ENCODE measurements around the gene PROCR.
A peak's percentile ranks its signal among the peaks of the same experiment; 100 is the strongest.
"Not testable (repeated sequence)": the region's sequence is repeated elsewhere in the genome, so short reads cannot be mapped to it uniquely, and the experiment has no call there.

PROCR gene

DNA sequence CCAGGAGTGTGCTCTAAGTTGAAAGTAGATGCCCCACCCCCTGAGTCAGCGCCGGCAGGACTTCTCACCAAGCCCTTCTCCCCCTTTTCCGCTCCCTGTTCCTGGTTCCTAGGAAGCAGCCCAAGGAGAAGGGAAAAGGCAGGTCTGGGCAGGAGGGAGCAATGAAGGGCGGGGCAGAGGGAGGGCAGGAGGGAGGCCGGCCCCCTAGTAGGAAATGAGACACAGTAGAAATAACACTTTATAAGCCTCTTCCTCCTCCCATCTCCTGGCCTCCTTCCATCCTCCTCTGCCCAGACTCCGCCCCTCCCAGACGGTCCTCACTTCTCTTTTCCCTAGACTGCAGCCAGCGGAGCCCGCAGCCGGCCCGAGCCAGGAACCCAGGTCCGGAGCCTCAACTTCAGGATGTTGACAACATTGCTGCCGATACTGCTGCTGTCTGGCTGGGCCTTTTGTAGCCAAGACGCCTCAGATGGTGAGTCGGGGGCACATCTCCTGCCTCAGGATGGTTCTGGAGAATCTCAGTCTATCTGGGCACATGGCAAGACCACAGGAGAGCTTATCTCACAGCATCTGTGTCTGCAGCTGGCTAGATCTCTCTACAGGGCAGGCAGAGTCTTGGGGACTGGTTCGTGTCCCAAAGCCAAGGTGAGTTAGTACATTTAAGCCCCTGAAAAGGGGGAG is at the start of gene PROCR:
PROCR (plus strand) TSS at position 320 of the 681 bp plus-strand sequence; CDS start at position 403, 83 bp downstream.
- DNase-seq (ENCODE audit: low read depth in 2 of 2): peak in 1 of 2 donors; percentile 11

DNA sequence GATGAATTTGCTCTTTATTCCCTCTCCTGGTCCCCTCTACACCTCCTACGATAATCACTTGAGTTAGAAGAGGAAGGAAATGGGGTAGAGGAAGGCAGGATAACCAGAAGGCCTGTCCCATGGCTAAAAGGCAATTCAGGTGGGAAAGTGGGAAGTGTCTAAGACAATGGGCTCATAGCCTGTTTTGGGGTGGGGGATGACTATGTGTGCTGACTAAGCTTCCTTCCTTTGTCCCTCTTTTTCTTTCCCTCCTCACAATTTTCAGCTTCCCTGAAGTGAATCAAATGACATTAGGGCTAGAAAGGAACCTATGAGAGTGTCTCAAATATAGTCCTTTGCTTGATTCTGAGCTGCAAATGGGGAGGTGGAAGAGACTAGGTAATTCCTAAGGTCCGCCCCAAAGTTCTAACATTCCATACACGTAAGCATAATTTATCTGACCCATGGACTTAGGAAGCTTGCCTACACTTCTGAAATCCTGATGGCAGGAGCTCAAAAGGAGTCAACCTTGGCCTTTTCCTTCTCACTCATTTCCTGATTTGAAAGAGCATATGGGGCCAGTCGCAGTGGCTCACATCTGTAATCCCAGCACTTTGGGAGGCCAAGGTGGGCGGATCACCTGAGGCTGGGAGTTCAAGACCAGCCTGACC is 49.0 kb upstream of the PROCR start:
- DNase-seq (ENCODE audit: low read depth in 2 of 2): no peak

DNA sequence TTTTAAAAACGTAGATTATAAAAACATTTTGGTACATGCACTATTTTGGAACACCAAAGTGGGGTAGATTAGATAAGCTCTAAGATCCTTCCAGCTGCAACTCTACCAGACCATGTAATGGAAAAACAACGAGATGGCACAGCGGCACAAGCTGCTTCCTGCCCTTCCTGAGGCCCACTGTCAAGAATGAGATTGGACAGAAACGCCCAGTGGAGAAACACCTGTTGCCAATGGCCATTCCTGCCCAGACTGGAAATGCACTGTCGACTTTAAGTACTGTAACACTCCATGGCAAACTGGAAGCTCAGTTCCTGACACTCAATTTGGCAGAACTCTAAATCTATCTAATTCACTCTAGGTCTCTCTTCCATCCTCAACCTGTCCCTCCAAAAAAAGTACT is 46.1 kb upstream of the PROCR start:
- no peak for DNase-seq (ENCODE audit: low read depth in 2 of 2)

DNA sequence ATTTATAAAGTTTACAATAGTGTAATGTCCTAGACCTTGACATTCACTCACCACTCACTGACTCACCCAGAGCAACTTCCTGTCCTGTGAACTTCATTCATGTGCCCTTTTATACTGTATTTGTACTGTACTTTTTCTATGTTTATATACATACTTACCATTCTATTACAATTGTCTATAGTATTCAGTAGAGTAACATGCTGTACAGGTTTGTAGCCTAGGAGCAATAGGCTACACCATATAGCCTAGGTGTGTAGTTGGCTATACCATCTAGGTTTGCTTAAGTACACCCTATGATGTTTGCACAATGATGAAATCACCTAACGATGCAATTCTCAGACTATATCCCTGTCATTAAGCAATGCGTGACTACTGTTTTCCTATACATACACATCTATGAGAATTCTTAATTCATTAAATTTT is 42.2 kb upstream of the PROCR start:
- no peak for DNase-seq (ENCODE audit: low read depth in 2 of 2)

DNA sequence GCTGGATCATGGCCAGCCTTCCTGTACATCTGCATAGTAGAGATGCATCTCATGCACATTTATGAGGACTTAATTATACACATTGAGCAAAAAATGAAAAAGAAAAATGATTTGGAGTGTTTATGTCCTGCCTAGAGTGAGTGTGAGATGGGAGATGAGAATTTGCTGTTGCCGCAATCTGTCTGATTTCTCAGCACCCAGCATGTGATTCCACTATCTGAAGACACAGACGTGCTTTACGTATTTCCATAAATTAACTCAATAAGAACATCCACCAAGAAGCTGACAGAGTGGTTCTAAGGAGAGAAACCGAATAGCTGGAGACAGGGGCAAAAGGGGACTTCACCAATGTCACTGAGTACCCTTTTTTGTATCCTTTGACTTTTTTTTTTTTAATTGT is 39.9 kb upstream of the PROCR start:
- no peak for DNase-seq (ENCODE audit: low read depth in 2 of 2)

DNA sequence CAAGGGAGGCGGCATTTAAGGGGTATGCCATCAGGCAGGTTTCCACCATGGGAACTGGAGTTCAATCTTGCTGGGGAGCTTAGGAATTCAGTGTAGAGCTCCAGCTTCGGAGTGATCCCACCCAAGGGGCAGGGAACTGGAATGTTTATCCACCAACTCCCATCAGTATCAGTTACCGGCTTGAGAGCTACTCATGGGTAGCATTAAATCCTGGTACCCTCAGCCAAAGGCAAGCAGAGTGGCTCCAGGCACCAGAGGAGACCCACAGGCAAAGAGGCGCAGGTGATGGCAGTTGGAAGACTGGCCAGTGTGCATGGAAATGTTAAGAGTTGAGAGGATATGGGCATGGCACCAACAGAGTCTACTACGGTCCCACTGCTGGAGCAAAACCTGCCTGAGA is 38.8 kb upstream of the PROCR start:
- no peak for DNase-seq (ENCODE audit: low read depth in 2 of 2)

DNA sequence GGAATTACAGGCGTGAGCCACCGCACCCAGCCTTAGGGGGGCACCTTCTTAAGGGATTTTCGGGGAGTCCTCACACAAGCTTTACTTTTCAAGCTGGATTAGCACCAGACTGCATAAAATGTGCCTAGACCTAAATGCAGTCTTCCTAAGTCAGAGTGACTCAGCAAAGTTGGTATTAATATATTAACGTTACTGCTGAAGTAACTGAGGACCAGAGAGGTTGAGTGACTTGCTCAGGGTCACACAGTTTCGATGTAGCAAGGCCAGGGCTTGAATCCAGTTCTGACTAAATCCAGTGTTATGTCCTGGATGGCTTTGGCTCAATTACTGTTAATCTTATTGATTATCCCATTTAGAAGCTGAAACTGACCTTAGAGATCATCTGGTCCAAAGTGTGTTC is 38.1 kb upstream of the PROCR start:
- DNase-seq (ENCODE audit: low read depth in 2 of 2): no peak

DNA sequence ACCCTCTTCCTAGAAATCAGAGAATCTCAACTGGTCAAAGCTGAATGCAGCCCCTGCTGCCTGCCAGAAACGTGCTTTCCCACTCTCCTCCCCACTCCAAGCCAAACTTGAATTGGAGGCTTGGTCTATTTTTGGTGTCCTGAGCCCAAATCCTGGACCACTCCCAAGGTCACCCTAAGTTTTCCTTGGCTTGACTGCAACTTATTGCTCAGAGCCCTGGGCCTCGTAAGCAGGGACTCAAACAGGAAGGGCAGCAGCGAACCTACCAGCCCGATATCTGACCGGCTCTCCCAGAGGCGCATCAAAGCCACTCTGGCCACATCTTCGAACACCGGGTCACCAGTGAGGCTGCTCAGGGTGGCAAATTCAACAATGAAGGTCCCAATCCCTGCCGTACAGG is 37.4 kb upstream of the PROCR start:
- DNase-seq (ENCODE audit: low read depth in 2 of 2): no peak

DNA sequence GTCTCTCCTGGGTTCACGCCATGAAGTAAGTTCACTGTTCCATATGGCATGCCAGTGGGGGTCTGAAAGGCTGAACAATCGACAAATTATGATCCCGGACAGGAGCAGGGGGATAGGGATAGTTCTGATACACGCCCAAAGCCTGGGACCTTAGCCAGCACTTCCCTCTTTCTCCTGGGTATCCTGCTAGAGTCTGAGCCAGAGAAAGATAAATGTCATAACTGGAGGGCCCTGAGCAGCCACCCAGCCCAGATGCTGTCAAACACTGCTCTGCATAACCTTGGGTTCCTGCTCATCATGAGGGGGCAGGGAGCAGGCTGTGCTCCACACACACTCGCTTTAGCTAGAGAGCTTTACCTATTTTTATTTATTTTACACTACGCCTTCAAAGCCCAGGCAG is 37.0 kb upstream of the PROCR start:
- DNase-seq (ENCODE audit: low read depth in 2 of 2): no peak

DNA sequence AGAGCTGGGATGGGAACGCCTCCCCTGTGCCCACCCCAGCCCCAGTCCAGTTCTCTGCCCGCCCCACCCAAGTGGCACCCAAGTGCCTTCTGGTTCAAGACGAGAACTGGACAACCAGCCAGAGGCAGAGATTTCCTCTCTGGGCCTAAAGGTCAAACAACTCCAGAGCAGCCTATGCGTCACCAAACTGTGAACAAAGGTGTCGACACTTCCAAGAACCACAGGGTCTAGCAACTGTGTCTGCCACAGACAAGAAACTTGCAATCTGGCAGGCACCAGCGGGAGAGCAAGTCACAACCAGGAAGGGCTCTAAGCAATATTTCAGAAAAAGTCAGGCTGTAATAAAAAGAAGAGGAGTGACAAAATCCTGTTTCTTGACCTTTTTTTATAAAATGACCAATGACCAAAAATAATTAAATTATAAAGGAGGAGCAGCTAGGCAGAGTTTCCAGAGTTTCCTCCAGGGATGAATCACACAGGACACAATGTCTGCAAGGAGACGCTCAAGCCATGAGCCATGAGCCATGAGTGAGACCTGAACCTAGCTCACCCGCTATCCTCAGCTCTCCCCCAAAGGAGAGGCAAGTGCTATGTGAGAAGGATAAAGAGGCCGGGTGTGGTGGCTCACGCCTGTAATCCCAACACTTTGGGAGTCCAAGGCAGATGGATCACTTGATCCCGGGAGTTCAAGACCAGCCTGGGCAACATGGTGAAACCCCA is 35.8 kb upstream of the PROCR start:
- DNase-seq (ENCODE audit: low read depth in 2 of 2): no peak

DNA sequence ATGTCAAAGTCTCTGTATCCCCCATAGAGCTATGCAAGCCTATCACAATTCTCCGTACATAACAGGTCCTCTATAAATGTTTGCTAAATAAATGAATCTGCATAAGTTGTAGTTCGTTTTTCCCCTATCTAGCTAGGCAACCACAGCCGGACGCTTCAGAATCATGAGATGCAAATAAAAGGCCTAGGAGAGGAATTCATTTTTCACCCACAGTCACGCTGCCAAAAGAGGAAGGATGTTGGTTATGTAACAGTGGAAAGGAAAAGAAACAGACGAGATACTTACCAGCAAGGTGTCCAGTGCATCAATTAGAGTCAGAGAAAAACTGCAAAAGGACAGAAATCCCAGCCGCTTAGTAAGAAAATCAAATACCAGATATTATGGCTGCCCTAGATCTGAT is 27.2 kb upstream of the PROCR start:
- no peak for DNase-seq (ENCODE audit: low read depth in 2 of 2)

DNA sequence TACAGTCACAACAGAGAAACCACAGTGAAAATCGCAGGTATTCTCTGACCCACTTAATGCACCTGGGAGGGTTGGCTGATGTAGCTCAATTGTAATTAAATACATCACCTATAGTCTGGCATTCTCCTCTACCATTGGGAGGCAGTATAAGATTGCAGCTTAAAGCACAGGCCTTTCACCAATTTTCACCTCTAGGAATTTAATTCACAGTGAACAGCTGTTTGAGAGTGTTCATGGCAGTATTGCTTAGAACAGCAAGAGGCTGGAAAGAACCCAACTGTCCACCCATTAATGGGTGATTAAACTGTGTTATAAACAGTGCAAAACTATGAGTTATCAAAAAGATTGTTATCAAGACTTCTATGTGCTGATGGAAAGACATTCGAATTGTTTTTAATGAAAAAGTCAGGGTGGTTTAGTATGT is 26.7 kb upstream of the PROCR start:
- DNase-seq (ENCODE audit: low read depth in 2 of 2): peak in 1 of 2 donors; percentile 4

DNA sequence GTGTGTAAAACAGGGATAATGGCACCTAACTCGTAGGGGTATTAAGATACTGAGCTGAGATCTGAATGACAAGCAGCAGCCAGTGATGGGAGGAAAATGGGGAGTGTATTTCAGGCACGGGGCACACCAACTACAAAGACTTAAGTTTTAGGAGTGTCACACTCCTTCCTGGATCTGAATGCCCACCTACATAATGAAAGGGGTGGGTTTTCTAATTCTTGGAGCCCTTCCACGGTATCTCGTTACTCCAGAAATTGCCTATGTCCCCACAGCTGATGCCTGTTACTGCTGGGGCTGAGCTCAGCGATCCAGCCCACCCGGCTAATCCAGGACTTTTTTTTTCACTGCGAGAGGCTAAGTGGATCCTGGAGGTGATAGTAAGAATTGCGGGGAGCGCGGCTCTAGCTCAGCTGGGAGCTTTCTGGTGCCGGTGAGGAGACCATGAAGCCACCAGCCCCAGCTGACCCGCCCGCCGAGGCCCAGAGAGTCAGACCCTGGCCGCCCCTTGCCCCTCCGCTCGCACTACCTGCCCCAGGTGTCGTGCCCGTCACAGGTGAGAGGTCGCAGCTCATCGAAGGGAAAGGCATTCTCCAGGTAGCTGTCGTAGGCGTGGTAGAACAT is 25.5 kb upstream of the PROCR start:
- peak; percentile 5 to 14 for DNase-seq (ENCODE audit: low read depth in 2 of 2)

DNA sequence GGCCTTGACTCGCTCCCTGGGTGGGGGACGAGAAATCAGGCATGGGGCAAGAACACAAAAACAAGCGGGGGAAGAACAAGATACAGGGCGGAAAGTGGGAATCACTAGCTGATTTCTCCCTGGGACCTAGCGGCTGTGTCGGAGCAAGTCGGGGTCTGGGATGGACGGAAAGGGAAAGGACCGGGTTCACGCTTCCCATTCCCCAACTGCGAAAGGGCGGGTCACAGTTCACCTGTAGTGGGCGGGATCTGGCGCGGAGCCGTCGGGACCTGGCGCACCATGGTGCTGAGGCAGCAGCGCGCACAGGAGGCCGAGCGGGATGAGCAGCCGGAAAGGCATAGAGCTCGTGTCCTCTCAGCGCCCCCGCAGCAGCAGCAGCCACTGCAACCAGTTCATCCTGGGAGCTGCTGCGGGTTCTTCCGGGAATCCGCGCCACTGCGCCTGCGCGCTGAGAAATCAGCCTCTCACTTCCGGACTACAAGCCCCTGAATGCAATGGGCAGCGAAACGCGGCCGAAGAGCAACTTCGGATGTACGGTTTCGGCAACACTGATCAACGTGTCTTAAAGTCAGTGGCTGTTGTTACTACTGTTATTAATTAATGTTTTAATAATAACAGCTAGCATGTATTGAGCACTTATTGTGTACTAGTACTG is 24.8 kb upstream of the PROCR start, which contains the start of gene EDEM2:
EDEM2 (minus strand) TSS at position 417 of the 655 bp plus-strand sequence; CDS start at position 339, 78 bp downstream.
- peak; percentile 86 to 90 for DNase-seq (ENCODE audit: low read depth in 2 of 2)

DNA sequence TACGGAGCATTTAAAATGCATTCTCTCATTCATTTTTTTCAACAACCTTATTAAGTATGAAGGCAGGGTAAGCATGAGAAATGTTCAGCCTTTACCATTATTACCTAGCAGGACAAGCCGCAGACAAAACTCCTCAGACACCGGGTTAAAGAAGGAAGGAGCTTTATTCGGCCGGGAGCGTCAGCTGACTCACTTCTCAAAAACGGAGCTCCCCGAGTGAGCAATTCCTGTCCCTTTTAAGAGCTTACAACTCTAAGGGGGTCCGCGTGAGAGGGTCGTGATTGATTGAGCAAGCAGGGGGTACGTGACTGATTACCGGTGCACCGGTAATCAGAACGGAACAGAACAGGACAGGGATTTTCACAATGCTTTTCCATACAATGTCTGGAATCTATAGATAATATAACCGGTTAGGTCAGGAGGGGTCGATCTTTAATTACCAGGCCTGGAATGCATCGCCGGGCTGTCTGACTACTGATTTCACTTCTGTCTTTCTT is 24.2 kb upstream of the PROCR start:
- peak in 1 of 2 donors; percentile 12 for DNase-seq (ENCODE audit: low read depth in 2 of 2)

DNA sequence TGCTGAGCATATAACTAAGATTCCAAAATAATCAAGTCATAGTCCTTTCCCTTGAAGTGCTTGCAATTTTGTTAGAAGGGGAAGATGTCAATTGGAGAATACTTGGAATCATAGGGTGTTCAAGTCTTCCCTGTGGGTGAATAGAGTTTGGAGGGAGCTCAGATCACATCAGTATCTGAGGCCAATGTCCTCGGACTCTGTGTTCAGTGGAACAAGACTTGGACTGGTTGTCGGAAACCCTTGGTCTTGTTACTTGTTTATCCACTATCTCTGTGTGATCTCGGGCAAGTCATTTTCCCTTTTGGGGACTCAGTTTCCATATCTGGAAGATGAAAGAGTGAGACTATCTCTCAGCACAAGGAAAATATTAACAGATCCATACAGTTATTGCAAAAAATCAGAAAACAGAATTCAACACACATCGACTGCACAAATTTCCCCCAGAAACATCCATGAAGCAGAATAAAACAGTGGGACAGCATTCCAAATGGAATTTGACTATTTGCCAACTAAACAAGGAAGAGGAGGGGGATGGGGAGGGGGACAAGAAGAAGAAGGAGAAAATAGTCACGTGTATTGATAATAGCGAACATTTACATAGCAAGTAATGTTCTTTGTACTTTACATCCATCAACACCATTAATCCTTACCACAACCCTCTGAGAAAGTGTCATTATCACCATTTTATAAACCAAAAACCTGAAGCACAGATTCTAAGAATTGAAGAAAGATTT is 20.9 kb upstream of the PROCR start:
- no peak for DNase-seq (ENCODE audit: low read depth in 2 of 2)

DNA sequence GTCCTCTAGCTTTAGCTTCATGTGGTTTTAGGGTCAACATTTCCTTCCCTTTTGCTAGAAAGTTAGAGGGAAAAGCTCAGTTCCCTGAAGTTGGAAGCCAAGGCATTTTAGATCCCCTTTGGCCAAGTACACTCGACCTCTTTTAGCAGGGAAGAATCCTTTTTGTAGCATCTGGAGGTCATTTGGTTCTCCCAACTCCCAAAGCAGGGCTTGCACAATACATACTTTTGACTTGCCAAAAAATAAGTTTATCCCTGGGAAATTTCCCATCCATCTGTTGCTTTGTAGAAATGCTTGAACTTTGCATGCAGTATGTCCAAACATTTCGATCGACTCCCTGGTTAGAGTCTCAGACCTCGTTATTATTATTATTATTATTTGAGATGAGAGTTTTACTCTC is 20.1 kb upstream of the PROCR start:
- no peak for DNase-seq (ENCODE audit: low read depth in 2 of 2)

DNA sequence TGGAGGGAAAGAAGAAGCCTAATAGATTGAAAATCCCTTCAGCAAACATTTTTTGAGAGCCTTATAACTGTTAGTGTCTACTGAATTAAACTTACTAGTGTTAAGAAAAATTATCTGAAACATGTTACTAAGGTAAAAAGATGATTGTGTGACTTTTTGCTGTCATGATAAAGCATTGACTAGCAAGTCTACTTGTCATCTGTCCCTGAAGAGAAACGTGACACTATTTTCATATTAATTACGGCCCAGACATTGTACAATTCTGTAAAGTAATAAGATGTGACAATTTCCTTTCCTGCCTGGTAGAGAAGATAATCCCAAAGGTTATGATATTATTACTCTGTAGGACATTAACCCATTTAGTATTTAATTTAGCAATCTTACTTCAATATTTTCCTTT is 15.9 kb upstream of the PROCR start:
- no peak for DNase-seq (ENCODE audit: low read depth in 2 of 2)

DNA sequence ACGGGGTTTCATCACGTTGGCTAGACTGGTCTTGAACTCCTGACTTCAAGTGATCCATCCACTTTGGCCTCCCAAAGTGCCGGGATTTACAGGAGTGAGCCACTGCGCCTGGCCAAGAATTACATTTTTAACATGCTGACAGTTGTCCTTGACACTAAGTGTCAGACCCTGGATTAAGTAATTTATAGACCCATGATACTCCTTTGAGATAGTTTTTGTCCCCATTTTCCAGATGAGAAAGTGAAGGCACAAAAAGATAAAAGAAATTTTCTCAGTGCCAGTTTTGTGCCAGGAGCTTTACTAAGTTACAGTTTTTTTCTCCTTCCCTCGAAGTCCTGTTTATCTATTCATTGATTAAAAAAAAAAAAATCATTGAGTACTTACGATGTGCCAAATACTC is 14.9 kb upstream of the PROCR start:
- DNase-seq (ENCODE audit: low read depth in 2 of 2): no peak

DNA sequence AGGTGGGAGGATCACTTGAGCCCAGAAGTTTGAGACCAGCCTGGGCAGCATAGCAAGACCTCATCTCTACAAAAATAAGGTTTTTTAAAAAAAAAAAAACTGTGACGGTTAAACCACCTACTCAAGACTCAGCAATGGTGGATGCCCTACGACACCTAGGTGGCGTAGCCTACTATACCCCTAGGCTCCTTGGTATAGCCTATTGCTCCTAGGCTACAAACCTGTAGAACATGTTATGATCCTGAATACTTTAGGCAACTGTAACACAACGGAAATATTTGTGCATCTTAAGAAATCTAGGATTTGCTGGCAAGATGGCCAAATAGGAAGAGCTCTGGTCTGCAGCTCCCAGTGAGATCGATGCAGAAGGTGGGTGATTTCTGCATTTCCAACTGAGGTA is 11.5 kb upstream of the PROCR start:
- DNase-seq (ENCODE audit: low read depth in 2 of 2): not testable (repeated sequence)

DNA sequence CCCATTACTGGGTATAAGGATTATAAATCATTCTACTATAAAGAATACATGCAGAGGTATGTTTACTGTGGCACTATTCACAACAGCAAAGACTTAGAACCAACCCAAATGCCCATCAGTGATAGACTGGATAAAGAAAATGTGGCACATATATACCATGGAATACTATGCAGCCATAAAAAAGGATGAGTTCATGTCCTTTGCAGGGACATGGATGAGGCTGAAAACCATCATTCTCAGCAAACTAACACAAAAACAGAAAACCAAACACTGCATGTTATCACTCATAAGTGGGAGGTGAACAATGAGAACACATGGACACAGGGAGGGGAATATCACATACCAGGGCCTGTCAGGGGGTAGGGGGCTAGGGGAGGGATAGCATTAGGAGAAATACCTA is 7.3 kb upstream of the PROCR start:
- DNase-seq (ENCODE audit: low read depth in 2 of 2): not testable (repeated sequence)

Data from stimulated activated CD4-positive, alpha-beta T cell treated with anti-CD3 and anti-CD28 coated beads, Interleukin-4, amount 100 ng/mL, for 48 hours (primary cell).